ENCODE data around the gene FAIM2.
A peak's percentile ranks its signal among the peaks of the same experiment; 100 is the strongest.

The FAIM2 gene

DNA sequence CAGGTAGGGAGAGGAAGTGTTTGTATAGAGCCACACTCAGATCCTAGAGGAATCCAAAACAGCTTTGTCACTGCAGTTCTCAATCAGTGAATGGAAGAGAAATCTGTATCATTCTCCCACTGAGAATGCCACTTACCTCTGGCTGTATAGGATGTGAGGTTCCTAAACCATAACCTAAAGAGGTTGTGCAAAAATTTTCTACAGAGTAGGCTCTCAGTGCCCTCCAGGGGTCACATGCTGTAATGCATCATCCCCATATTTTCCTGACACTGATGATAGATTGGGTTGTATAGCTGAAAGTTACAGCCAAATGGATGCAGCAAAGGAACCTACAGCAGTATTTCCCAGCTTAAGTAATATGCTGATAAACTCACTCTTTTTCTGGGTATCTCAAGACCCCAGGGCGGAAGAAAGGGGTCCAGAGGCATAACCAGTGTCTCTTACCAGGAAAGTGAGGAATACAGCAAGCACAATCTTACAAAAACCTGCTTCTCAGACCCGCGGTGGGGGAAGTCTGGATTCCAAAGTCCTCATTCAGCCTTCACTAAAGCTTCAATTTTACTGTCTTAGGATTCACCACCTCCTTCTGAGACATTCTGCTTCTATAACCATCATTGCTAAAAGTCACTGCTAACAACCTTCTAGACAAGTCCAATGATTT, 64.6 kb downstream of the FAIM2 start:
- ChIA-PET POLR2A (interaction anchor here (2.1 to 2.2 kb wide), 3 partner anchors 10 to 98 kb away, joined by 9 to 14 read pairs (median 11); partner anchors contain the start of genes NCKAP5L and TMBIM6), CTCF (interaction anchor here (0.6 to 2.7 kb wide), 10 partner anchors 10 to 1258 kb away, joined by 3 to 21 read pairs (median 4); partner anchors contain the start of gene TMBIM6)
- peak; percentile 41 for DNase-seq (ENCODE audit: extremely low spot score)
- TF ChIP-seq ELF4 (IDR thresholded peaks at IDR 0.05) = no peak
- TF ChIP-seq, protein P1, sequence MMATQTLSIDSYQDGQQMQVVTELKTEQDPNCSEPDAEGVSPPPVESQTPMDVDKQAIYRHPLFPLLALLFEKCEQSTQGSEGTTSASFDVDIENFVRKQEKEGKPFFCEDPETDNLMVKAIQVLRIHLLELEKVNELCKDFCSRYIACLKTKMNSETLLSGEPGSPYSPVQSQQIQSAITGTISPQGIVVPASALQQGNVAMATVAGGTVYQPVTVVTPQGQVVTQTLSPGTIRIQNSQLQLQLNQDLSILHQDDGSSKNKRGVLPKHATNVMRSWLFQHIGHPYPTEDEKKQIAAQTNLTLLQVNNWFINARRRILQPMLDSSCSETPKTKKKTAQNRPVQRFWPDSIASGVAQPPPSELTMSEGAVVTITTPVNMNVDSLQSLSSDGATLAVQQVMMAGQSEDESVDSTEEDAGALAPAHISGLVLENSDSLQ (IDR thresholded peaks at IDR 0.05) = peak; percentile 87

DNA sequence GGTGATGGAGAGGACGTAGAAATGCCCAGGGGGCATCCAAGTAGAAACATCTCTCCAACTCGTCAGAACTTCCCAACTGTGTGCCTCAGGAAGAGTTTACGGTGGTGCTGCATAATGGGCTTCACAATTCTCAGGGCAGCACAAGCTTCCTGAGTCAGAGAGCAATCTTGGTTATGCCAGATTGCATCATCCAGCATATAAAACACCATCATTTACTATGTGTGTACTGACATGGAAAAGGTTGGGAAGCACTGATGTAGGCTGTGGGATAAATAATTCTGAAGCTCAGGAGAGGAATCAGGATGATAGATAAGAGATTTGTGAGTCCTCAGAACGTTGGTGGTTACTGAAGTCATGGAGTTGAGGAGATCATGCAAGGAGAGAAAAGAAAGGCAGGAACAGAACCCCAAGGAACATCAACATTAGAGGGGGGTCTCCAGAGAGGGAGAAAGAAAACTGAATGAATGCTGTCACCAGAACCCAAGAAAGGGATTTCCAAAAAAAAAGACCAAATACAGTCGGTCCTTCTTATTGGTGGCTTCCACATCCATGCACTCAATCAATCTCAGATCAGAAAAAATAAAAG, 70.8 kb downstream of the FAIM2 start:
- ChIA-PET CTCF (interaction anchor here (0.6 to 1.1 kb wide), 2 partner anchors 16 to 92 kb away, joined by 3 read pairs; partner anchors contain the start of gene TMBIM6), POLR2A (interaction anchor here (1.7 kb wide), 1 partner anchor 10 kb away, joined by 6 read pairs; the partner anchor contains the start of gene BCDIN3D)
- DNase-seq (ENCODE audit: extremely low spot score) = no peak
- TF ChIP-seq, protein P1 (IDR thresholded peaks at IDR 0.05) = no peak
- TF ChIP-seq FOXK2 (IDR thresholded peaks at IDR 0.05) (no peak), LEF1 (IDR thresholded peaks at IDR 0.05; ENCODE audit: borderline replicate concordance) (no peak), FOXM1 (IDR thresholded peaks at IDR 0.05; ENCODE audit: borderline replicate concordance) (no peak), ELF4 (IDR thresholded peaks at IDR 0.05) (no peak), L3MBTL2 (conservative IDR thresholded peaks at IDR 0.05) (no peak), HDGF (IDR thresholded peaks at IDR 0.05; ENCODE audit: borderline replicate concordance) (no peak), BHLHE40 (IDR thresholded peaks at IDR 0.05; ENCODE audit: borderline replicate concordance) (no peak), FOXA1 (IDR thresholded peaks at IDR 0.05) (no peak), NFRKB (IDR thresholded peaks at IDR 0.05) (no peak), SUZ12 (IDR thresholded peaks at IDR 0.05) (no peak)

DNA sequence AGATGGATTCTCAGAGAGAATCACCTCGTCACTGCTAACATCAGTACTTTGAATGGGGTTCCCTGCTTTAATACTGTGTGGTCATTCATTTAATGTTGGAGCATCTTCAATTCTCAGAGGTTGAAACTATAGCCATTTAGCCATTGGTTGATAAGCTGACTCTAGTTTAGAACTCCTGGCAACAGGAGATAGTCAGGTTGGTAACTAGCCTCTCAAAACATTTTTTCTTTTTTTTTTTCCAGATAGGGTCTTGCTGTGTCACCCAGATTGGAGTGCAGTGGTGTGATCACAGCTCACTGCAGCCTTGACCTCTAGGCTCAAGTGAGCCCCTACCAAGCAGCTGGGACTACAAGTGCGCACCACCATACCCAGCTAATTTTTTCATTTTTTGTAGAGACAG, 72.0 kb downstream of the FAIM2 start:
- DNase-seq (ENCODE audit: extremely low spot score) = no peak
- ChIA-PET POLR2A (interaction anchor here (1.2 to 1.7 kb wide), 2 partner anchors 10 to 11 kb away, joined by 3 to 6 read pairs; partner anchors contain the start of gene BCDIN3D), CTCF (no interaction called here)
- TF ChIP-seq ZNF384 (IDR thresholded peaks at IDR 0.05) (no peak), HDGF (IDR thresholded peaks at IDR 0.05; ENCODE audit: borderline replicate concordance) (no peak), BHLHE40 (IDR thresholded peaks at IDR 0.05; ENCODE audit: borderline replicate concordance) (no peak), TARDBP (IDR thresholded peaks at IDR 0.05) (no peak), L3MBTL2 (conservative IDR thresholded peaks at IDR 0.05) (no peak), ELF4 (IDR thresholded peaks at IDR 0.05) (no peak), CTBP1 (IDR thresholded peaks at IDR 0.05; ENCODE audit: borderline replicate concordance) (no peak), FOXM1 (IDR thresholded peaks at IDR 0.05; ENCODE audit: borderline replicate concordance) (no peak), FOXK2 (IDR thresholded peaks at IDR 0.05) (no peak), LEF1 (IDR thresholded peaks at IDR 0.05; ENCODE audit: borderline replicate concordance) (no peak), FOXA1 (IDR thresholded peaks at IDR 0.05) (no peak), ARNT (IDR thresholded peaks at IDR 0.05) (no peak), SUZ12 (IDR thresholded peaks at IDR 0.05) (no peak), NFRKB (IDR thresholded peaks at IDR 0.05) (no peak), SP1 (IDR thresholded peaks at IDR 0.05) (no peak)
- TF ChIP-seq, protein P1 (IDR thresholded peaks at IDR 0.05) = no peak

DNA sequence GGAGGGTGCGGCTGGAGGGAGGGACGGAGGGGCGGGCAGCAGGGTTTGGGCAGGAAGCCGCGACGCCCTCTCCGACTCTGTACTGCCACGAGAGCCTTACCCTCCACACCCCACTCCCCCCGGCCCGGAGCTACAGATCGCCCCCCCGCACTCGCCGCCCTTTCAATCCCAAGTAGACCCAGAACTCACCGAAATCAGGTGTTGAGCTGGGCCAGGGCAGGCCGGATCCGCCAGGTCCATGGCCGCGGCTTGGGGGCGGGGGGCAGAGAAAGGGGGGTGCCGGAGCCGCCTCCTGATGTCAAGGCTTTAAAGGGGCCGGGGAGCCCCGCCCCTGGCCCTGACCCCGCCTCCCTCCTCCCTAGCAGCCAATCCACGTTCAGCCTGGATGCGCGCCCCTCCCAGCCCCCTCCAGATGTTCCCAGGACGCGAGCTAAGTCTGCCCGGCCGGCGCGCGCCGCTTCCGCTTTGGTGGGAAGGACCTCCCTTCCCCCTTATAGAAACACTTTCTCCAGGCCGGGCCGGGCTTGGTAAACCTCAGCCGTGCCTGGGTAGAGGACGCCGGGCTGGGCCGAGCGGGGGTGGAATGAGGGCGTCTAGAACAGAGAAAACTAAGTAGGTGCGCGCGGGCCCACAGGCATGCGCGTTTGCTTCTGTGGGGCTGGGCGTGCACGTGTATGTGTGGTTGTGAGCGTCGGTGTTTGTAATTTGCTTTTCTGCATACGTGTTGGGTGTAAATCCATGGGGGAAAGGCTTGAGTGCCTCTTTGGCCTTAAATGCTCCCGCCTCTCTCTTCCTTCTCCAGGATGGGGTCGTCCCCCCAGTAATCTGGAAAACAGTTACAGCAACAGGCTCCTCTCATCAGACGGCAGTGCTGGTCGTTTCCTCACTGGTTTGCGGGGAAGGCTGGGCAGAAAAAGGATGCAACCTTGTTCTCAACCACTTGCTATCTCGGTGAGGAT, 75.3 kb downstream of the FAIM2 start, which contains the start of gene NCKAP5L:
Gene NCKAP5L, minus strand, starts transcription at position 281 of the 959 bp plus-strand sequence. CDS start 24,369 bp downstream, outside the sequence.
- ChIA-PET CTCF (interaction anchor here (0.6 to 1.9 kb wide), 4 partner anchors 11 to 87 kb away, joined by 3 to 6 read pairs (median 4); partner anchors contain the start of gene TMBIM6), POLR2A (interaction anchor here (0.6 to 2.3 kb wide), 19 partner anchors 8 to 236 kb away, joined by 3 to 18 read pairs (median 4); partner anchors contain the start of genes BCDIN3D and TMBIM6)
- no peak for TF ChIP-seq SUZ12 (IDR thresholded peaks at IDR 0.05)
- no peak for TF ChIP-seq ARNT (IDR thresholded peaks at IDR 0.05)
- peak; percentile 61; the same call in 1 of the 2 replicates for TF ChIP-seq ELF4 (IDR thresholded peaks at IDR 0.05)
- TF ChIP-seq CTBP1 (IDR thresholded peaks at IDR 0.05; ENCODE audit: borderline replicate concordance) = no peak
- no peak for TF ChIP-seq HDGF (IDR thresholded peaks at IDR 0.05; ENCODE audit: borderline replicate concordance)
- TF ChIP-seq, protein P1 (IDR thresholded peaks at IDR 0.05) = no peak
- peak; percentile 86 for TF ChIP-seq L3MBTL2 (conservative IDR thresholded peaks at IDR 0.05)
- TF ChIP-seq TARDBP (IDR thresholded peaks at IDR 0.05) = no peak
- TF ChIP-seq NFRKB (IDR thresholded peaks at IDR 0.05) = no peak
- no peak for TF ChIP-seq BHLHE40 (IDR thresholded peaks at IDR 0.05; ENCODE audit: borderline replicate concordance)
- DNase-seq (ENCODE audit: extremely low spot score) = peak; percentile 97

All from HEK293T (cell line).